Kasumi-1 (cell line): ENCODE measurements around the gene PRM2.

Experiments
- DNase-seq, 2 experiments: peaks; one replicate each; lab custom pipeline; 2025; lab: John Stamatoyannopoulos, UW

PRM2 gene

DNA sequence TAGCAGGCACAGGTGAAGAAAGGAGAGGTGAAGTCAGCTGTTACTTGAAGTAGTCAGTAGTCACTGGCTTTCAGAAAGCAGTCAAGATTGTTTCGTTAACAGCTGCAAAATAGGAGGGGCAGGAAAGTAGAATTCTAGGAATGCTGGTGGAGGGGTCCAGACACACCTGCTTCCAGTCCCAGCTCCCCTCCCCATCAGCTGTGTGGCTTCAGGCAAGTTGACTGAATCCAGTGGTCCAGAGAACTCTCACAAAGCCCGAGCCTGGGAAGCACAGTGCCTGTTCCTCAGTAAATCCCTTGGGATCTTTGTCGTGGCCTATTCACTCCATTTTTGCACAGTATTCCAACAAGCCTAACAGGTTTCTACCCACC, 15.7 kb downstream of the PRM2 start:
- DNase-seq, result no peak

DNA sequence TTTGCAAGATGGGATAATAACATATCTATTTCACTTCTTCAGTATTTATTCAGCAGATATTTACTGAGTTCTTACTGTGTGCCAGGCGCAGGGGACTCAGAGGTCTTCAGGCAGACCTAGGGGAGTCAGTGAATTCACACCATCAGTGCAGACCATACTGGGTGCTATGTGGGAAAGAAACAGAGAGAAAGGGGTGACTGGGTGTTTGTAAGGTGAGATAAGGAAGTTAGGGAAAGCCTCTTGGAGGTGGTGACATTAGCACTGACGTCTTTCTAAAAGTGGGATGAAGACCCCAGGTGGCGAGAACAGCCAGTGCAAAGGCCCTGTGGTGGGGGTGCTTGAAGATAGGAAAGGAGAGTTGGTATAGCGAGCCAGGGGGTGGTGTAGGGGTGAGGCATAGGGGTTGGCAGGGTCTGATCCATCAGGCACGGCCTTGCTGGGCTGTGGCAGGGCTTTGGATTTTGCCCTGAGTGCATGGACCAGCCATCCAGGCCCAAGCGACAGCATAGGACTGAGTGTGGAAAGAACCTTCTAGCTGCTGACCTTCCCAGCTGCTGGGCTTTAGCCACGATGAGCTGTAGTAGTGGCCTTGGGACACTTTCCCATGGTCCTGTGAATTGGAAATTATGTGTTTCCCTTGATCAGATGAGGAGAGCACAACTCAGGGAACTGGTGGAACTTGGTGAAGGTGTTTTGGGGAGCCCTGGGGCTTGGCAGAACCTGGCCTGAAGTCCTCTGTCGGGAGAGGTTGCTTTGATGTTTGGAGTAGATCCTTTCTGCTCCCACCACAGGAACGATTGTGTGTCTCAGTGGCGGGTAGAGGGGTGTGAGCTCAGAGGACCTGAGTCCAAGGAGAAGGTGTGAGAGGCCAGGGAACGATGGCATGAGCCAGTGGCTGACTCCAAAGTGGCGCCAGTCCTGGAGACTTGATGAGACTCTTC, 16.4 kb downstream of the PRM2 start:
- DNase-seq, result no peak

DNA sequence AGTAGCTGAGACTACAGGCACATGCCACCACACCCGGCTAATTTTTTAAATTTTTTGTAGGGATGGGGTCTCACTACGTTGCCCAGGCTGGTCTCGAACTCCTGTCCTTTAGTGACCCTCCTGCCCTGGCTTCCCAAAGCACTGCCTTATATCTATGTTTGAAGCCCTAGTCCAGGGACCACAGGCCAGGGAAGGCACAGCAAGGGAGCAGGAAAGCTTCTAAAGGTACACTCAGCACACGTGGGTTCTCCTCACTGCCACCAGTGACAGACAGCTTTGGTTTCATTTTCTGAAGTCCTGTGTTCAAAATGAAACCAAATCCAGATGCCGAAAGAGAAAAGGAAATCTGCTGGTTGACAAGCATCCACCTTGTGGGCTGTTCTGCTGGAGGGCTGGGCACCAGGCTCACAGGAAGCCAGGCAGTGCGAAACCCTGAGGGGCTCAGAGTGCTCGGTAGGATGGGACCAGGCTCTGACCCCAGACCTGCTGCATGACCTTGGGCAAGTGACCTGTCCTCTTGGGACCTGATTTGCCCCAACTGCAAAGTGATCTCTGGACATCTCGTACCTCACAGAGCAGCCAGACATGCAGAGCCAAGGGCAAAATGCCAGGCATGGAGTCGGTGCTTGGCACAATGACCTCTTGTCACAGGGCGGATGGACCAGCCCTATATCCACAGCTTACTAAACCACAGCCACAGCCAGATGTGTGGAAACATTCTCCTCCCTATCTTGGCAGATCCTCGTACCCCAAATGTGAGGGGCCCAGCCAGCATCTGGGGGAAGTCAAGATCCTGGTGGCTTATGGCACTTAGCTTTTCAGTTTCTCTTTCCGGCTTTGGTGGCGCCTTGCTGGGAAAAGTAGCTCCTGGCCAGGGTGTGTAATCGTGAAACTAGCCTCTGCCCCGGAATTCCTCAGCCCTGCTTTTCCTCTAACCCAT, 17.5 kb downstream of the PRM2 start:
- no peak for DNase-seq

DNA sequence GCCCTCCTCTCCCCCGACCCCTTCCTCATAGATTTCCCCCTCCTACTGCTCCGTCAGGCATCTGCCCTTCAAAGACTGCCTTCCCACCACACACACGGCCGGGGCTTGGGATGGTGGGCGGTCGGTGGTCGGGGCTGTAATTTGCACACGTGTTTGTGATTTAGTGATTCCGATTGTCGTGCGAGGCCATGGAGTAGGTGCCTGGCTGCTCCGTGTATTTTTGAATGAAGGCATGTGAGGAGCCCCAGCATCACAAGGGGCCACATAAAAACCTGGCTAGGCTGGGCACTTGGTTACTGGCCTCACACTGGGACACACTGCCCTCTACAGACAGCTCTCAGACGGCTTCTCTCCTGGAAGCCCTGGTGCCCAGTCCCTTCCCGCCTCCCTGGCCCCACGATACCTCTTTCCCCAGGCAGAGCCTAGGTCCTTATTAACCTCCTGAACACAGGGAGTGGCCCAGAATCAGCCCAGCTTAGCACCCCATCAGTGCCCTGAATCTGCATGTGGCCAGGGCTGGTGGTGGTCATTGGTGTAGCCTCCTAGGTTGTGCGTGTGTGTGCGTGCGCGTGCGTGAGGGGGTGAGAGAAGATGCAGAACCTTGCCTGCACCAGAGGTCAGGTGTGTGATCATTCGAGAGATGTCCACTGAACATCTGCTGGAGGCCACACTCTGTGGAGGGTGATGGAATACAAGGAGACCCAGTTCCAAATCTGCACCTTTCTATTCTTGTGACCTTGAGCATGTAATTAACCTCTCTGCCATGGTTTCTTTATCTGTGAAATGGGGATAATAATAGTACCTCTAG, 18.9 kb downstream of the PRM2 start:
- DNase-seq, result peak; percentile 38 to 42

DNA sequence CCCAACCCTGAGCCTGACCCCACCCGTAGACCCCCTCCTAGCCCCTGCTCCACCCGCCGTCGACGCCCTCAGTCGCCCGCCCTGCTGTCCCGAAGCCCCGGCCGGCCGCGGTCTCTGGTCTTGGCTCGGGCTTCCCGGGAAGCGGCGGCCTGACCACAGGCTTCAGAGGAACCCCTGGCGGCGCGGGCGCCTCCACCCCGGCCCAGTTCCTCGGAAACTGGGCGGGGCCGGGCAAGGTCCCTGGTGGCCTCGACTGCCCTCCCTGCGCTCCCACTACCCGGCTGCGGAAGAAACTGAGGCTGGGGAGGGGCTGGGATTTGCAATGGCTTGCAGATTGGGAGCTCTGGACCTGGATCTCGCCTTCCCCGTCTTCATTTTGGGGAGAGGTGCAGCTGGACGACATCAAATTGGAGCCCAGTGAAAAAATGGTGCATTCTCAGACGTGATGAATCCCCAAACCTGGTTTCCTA, 19.6 kb downstream of the PRM2 start:
- no peak for DNase-seq

DNA sequence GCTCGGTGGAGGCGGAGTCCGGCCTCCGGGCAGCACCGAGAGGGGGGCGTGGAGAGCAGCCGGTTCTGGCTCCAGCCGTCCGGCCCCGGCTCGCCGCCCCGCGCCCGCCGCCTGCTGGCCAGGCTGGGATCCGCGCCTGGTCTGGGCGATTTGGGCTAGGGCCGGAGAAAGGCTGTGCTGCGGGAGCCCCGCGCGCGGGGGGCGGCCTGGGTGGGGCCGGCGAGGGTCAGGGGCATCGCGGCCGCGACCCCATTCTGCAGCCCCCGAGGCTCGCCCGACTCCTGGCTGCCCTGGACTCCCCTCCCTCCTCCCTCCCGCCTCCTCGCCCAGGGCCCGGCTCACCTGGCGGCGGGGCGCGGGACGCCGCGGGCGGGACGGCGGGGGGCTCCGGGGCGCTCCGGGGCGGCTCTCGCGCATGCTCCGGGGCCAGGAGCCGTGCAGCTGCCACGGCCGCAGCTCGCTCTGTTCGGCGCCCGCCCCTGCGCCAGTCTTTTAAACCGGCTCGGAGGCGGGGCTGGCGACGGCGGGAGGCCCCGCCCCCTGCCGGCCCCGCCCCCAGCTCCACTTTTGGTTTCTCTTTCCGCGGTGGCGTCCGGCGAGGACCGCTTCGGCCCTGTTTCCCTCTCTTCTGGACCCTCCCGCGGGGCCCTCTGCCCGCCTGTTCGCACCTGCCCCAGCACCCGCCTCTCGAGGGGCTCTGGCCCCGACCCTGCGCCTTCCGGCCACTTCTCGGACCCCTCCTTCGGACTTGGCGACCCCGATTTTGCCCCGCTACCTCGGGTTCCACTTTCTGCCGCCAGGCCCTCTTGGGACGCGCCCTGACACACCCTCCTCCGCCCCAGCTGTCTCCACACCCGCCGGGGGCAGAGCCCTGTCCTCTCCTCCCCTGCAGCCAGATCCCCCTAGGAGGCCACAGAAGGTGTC, 20.3 kb downstream of the PRM2 start, which contains the start of gene SOCS1:
SOCS1 (minus strand) TSS at position 468 of the 924 bp plus-strand sequence. CDS start 726 bp downstream, outside the sequence.
- peak; percentile 12 to 35 for DNase-seq

DNA sequence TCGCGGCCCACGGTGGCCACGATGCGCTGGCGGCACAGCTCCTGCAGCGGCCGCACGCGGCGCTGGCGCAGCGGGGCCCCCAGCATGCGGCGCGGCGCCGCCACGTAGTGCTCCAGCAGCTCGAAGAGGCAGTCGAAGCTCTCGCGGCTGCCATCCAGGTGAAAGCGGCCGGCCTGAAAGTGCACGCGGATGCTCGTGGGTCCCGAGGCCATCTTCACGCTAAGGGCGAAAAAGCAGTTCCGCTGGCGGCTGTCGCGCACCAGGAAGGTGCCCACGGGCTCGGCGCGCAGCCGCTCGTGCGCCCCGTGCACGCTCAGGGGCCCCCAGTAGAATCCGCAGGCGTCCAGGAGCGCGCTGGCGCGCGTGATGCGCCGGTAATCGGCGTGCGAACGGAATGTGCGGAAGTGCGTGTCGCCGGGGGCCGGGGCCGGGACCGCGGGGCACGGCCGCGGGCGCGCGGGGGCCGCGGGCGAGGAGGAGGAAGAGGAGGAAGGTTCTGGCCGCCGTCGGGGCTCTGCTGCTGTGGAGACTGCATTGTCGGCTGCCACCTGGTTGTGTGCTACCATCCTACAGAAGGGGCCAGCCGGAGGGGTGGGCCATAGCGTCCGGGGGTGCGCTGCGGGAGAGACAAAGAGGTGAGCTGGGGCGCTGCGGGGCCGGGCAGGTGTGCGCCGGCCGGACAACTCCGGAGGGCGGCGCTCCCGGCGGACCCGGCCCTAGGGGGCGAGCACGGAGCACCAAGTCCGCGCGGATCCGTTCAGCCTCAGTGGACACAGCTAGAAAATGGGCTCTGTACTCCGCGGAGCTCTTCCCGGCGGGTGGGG, 21.2 kb downstream of the PRM2 start:
- no peak for DNase-seq

DNA sequence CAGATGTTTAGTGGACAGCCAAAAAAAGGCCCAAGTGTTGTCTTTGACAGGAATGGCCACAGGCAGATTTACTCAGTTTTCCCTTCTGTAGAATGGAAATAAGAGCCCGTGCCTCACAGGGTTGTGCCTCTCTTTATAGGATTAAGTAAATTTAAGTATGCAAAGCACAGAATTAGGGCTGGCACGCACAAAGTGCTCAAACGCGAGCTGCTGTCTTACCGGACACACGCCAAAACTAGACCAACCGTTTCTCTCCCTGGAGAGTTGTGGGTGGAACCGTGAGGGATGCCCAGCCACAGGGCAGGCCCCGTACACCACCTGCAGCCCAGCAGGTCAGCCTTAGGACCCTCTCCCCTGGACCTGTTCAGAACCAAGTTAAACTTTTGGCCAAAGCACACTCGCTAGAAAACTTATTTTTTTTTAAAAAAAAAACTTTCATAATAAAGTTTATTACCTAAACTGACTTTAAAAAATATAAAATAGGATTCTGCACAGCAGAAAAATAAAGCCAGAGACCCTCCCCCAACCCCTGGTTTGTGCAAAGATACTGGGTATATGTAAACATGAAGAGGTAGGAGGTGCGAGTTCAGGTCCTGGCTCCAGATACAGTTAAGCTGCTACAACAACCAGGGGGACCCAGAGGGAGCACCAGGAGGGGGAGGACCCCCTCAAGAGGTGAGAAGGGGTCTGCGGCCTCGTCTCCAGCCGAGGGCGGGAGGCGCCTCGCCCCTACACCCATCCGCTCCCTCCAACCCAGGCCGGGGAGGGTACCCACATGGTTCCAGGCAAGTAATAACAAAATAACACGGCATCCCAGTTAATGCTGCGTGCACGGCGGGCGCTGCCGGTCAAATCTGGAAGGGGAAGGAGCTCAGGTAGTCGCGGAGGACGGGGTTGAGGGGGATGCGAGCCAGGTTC, 22.0 kb downstream of the PRM2 start:
- no peak for DNase-seq

DNA sequence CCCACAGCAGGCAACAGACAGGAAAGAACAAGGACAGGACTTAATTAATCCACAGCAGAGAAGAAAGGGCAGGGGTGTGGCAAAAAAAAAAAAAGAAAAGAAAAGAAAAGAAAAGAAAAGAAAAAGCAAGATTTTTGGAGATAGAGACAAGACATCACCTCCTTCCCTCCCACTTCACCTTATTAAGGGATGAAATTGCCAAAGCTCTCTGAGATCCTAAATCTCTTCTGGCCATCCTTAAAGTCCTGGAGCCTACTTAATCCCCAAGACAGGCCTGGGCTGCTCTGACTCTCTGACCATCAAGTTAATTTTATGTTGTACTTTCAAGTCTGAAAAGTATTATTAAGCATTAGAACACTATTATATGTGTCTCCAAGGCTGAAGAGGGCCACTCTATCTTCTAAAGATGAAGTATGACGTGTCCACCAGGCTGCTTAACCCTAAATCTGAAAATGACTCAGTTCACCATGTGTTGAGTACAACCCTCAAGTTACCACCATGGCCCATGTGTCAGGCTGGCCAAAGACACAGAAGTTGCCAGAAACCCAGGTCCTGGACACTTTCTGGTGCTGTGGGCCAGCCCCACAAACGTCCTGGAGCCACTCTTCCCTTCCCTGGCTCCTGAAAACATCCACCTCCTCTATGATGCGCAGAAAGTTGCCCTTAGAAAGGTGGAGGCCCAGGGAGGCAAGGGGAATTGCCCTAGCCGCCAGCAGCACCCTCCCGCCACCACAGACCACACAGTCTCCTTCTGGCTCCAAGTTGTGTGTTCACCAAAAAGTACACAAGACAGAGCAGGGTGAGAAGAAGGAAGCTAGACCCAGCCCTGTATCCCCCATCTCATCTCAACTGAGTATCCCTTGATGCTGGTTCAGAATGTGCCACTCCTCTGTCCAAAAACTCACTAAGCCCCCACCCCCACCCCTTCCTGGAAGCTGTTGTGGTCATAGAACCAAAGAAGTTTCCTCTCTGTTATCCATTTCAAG, 23.0 kb downstream of the PRM2 start:
- DNase-seq, result no peak

DNA sequence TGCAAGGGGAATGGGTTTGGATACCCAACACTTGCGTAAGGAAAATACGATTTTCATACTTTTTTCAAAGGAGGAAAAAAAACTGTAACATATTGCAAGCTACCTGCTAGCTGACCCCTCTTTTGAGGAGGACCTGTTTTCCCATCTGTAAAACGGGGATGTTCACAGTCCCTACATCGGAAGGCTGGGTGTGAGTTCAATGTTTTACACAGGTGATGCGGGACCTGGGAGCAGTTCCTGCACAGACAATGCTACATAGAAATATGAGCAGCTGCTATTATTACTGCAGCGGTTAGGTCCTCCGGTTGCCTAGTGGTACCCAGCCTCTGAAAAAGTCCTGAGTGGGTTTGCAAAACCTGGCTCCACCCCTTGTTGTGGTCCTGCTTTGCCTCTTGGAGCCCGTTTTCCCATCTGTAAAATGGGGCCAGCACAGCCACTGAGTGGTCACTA, 23.8 kb downstream of the PRM2 start:
- no peak for DNase-seq

DNA sequence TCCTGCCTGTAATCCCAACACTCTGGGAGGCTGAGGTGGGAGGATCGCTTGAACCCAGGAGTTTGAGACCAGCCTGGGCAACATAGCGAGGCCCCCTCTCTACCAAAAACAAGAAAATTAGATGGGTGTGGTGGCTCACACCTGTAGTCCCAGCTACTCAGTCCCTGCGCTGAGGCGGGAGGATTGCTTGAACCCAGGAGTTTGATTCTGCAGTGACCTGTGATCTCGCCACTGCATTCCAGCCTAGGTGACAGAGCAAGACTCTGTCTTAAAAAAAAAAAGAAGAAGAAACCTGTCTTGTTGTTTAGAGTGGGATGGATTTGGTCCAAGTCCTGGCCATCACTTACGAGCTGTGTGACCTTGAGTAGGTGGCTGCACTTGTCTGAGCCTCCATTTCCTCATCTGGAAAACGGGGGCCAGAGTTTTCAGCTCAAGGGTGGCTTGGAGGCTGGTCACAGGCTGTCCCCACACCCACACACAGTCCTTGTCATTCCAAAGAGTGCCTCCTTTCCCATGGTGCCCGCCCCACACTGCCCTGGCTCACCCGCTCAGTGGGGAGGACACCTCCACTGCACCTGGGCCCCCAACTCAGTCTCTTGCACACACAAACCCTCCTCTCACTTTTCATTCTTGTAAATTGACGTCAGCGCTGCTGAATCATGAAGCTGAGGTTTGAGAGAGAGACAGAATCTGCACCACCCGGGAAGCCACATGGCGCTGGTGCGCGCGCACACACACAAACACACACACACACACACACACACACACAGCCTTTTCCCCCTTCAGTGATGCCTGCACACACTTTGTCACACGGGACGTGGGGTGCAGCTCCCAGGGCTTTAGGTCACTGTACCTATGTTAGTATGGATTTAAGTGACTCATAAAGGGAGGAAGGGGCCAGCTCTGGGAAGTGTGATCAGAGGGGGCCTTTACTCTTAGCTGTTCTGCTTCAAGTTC, 24.5 kb downstream of the PRM2 start:
- DNase-seq, result peak in 1 of 2 experiments; percentile 1

DNA sequence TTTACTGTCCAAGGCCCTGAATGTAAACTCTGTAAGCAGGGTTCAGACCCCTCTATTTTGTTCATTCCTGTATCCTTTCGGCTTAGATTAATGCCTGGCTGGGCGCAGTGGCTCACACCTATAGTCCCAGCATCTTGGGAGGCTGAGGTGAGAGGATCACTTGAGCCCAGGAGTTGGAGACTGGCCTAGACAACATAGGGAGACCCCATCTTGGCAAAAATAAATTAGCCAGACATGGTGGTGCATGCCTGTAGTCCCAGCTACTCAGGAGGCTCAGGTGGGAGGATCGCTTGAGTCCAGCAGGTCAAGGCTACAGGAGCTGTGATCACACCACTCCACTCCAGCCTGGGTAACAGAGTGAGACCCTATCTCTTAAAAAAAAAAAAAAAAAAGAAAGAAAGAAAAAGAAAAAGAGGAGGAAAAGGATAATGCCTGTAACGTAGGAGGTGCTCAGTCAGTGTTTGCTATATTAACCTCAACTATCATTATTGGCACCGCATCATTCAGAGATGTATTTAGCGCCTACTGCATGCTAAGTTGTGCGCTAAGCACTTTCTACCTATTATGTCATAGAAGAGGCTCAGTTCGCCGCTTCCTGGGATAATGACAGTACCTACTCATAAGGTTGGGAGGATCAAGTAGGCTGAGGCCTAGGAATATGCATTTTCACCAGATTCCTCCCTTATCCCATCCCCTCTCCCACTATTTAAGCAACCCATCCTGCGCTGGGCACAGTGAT, 25.3 kb downstream of the PRM2 start:
- no peak for DNase-seq

DNA sequence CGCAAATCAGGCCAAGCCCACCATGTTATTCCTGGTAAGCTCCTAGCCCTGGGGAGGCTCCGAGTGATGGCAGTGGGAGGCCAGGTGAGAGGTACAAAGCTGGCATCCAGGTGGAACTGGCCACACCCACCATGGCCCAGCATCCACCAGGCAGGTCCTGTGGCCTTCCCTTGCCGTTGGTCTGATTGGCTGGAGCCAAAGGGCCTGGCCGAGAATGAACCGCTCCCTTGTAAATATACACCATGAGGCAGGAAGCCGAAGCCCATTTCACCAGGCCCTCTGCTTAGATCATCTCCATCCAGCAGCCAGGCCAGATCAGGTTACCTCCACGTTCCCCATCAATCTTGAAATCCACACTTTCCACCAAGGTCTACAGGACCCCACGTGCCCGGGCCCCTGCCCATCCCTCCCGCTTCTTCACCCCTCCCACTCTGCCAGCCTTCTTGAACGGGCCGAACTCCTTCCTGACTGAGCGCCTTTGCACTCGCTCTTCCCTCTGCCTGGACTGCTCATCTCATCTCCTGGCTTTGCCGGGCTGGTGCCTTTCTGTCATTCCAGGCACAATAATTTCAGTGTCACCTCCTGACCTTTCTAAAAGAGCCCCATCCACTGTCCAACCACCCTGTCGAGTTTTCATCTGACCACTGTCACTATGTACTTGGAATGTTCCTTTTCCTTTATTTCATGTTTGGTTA, 26.0 kb downstream of the PRM2 start:
- DNase-seq, result no peak

DNA sequence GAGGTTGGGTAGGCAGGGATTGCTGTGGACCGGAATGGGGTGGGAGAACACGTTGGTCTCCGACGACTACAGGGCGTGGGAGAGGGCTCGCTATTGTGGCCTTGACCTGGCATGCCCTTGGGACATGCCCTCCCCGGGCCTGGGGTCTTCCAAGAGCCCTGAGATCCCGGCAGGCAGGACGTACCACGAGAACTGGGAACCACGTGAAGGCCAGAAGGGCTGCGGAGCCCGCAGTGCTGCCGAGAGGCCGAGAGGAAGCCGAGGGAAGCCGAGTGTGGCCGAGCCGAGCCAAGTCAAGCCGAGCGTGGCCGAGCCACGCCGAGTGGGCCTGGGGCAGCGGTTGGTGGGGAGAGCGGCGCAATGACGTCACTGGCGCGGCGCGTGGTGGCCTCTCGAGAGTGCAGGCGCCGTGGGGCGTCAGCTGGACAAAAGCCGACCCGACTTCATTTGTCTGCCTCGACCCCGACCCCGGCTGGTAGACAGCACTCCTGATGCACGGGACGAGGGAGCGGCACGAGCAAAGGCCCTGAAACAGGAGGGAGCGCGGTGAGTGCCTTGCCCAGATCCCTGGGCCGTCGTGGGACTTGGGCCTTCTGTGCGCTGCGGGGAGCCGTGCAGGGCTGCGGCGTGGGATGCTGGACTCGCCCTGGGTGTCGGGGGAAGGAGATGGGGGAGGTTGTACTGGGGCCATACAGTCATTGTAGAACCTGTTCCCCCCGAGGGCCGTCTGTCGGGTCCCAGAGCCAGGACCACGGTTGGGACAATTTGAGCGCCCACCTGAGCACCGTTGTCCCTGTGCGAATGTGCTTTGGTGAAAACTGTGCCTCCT, 26.8 kb downstream of the PRM2 start:
- no peak for DNase-seq
